ENCODE data around the gene CRMP1.

CRMP1 gene

DNA sequence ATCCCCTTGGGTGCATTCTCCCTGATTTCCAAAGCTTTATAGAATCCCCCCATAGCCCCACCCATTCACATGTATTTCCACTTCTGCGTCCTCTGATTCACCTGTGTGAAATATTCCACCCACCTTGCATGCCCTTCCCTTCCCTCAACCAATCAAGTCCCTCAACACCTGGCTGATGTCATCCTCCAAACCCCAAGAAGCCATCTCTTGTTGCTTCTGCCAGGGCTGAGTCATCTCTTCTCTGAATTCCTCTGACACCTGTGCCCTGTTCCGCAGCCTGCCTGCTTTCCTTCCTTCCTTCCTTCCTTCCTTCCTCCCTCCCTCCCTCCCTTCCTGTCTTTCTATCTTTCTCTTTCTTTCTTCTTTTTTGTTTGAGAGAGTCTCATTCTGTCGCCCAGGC is 9.9 kb downstream of the CRMP1 start:
- no peak overlapping the region for H3K4me3 ChIP-seq (ENCODE audit: low read length)
- H3K9ac ChIP-seq (ENCODE audit: low read length): no peak overlapping the region
- H3K27me3 ChIP-seq (ENCODE audit: control insufficient read depth, insufficient read depth, low read length): peaks cover 18% of the 10 kb centered on the region
- no peaks in the 10 kb centered on the region for H3K36me3 ChIP-seq (ENCODE audit: control insufficient read depth, insufficient read depth, low read length)
- no peaks in the 10 kb centered on the region for H3K9me3 ChIP-seq (ENCODE audit: control insufficient read depth, low read length)
- H3K4me1 ChIP-seq (ENCODE audit: control insufficient read depth, insufficient read depth, low read length): no peaks in the 10 kb centered on the region

DNA sequence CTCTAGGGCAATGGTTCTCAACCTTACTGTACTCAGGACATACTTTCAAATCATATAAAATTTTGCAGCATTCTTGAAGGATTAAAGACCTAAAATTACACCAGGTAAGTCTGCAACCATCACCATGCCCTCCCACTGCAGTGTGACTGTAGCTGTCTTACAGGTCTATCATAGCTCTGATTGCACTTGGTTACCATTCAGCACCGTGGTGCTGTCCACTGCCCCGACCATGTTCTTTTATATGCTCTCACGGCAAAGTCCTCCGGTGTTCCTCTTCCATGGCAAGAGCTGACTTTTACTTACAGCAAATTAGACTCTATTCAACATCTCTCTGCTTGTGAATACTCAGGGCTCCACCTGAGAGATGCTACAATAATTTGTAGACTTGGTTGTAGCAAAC is 11.5 kb downstream of the CRMP1 start:
- no peaks in the 10 kb centered on the region for H3K4me1 ChIP-seq (ENCODE audit: control insufficient read depth, insufficient read depth, low read length)
- H3K36me3 ChIP-seq (ENCODE audit: control insufficient read depth, insufficient read depth, low read length): no peaks in the 10 kb centered on the region
- no peak overlapping the region for H3K4me3 ChIP-seq (ENCODE audit: low read length)
- peaks cover 1% of the 10 kb centered on the region for H3K27me3 ChIP-seq (ENCODE audit: control insufficient read depth, insufficient read depth, low read length)
- H3K9ac ChIP-seq (ENCODE audit: low read length): no peak overlapping the region
- no peaks in the 10 kb centered on the region for H3K9me3 ChIP-seq (ENCODE audit: control insufficient read depth, low read length)

- Histone ChIP-seq H3K9me3 (ENCODE audit: control insufficient read depth, low read length) (no peaks in the 10 kb centered on the region), H3K4me3 (ENCODE audit: low read length) (no peak overlapping the region), H3K9ac (ENCODE audit: low read length) (no peak overlapping the region), H3K4me1 (ENCODE audit: control insufficient read depth, insufficient read depth, low read length) (no peaks in the 10 kb centered on the region), H3K36me3 (ENCODE audit: control insufficient read depth, insufficient read depth, low read length) (no peaks in the 10 kb centered on the region), H3K27me3 (ENCODE audit: control insufficient read depth, insufficient read depth, low read length) (no peaks in the 10 kb centered on the region)
Observed at GRCh38 chr4:5878359-5878758, 14.5 kb downstream of the CRMP1 start.

GRCh38 chr4:5877392-5877791 is 15.5 kb downstream of the CRMP1 start:
- Histone ChIP-seq H3K36me3 (ENCODE audit: control insufficient read depth, insufficient read depth, low read length) (no peaks in the 10 kb centered on the region), H3K4me3 (ENCODE audit: low read length) (no peak overlapping the region), H3K9me3 (ENCODE audit: control insufficient read depth, low read length) (no peaks in the 10 kb centered on the region), H3K27me3 (ENCODE audit: control insufficient read depth, insufficient read depth, low read length) (no peaks in the 10 kb centered on the region), H3K4me1 (ENCODE audit: control insufficient read depth, insufficient read depth, low read length) (no peaks in the 10 kb centered on the region), H3K9ac (ENCODE audit: low read length) (no peak overlapping the region)

DNA sequence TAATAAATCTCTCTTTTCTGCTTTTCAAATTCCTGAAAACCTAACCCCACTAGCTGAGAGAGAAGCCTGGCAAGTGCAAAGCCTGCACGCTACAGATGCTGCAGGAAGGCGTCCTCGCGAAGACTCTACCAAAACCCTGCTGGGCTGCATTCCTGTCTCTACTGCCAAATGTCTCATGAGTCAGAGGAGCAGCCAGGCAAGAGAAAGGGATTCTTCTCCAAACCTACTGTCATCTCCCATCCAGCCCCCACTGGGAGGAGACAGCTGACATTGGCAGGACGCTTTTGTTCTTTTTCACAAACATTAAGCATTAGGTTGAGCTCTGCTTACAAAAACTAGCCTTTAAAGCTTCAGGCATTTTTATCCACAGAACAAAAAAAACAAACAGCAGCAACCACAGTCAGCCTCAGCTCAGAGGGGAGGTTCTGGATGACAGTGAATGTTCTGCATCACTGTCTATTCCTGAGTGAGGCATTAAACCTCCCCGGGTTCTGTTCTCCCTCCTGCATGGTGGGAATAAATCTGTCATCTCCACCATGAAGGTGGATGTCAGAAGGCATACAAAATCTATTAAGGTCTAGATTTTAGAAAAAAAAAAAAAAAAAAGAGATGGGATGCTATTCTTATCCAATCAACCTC is 18.0 kb downstream of the CRMP1 start:
- no peaks in the 10 kb centered on the region for H3K27me3 ChIP-seq (ENCODE audit: control insufficient read depth, insufficient read depth, low read length)
- H3K4me3 ChIP-seq (ENCODE audit: low read length): no peak overlapping the region
- no peaks in the 10 kb centered on the region for H3K9me3 ChIP-seq (ENCODE audit: control insufficient read depth, low read length)
- H3K36me3 ChIP-seq (ENCODE audit: control insufficient read depth, insufficient read depth, low read length): no peaks in the 10 kb centered on the region
- H3K4me1 ChIP-seq (ENCODE audit: control insufficient read depth, insufficient read depth, low read length): no peaks in the 10 kb centered on the region
- H3K9ac ChIP-seq (ENCODE audit: low read length): no peak overlapping the region

- Histone ChIP-seq H3K36me3 (ENCODE audit: control insufficient read depth, insufficient read depth, low read length) (no peaks in the 10 kb centered on the region), H3K4me3 (ENCODE audit: low read length) (no peak overlapping the region), H3K4me1 (ENCODE audit: control insufficient read depth, insufficient read depth, low read length) (no peaks in the 10 kb centered on the region), H3K9me3 (ENCODE audit: control insufficient read depth, low read length) (no peaks in the 10 kb centered on the region), H3K27me3 (ENCODE audit: control insufficient read depth, insufficient read depth, low read length) (no peaks in the 10 kb centered on the region), H3K9ac (ENCODE audit: low read length) (no peak overlapping the region)
Observed at GRCh38 chr4:5870701-5871100, 22.2 kb downstream of the CRMP1 start.

DNA sequence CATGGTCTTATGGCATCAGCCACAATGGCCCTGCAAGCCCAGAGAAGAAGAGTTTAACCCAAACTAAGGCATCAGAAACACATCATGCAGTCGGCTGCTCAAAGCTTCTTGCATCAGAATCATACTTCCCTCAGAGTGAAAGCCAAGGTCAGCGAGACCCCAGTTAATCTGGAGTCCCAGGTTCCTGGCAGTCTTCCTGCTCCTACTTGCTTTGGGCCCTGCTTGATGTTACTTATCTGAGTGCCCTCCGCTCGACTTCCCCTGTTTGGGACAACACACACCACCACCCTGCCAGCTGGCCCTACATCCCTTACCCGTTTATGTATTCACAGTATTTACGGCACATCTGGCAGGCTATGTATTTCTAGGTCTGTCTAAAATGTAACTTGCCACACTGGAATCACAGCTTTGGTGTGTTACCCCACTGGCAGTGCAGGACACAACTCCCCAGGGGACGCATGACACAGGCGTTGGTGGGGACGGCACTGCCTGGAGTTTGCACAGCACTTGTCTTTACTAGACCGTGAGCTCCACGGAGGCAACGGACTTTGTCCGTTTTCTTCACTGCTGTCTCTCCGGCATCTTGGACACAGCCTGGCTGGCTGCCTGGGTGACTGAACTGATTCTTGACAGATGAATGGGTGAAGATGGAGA is 22.8 kb downstream of the CRMP1 start:
- Histone ChIP-seq H3K4me1 (ENCODE audit: control insufficient read depth, insufficient read depth, low read length) (no peaks in the 10 kb centered on the region), H3K9ac (ENCODE audit: low read length) (no peak overlapping the region)

DNA sequence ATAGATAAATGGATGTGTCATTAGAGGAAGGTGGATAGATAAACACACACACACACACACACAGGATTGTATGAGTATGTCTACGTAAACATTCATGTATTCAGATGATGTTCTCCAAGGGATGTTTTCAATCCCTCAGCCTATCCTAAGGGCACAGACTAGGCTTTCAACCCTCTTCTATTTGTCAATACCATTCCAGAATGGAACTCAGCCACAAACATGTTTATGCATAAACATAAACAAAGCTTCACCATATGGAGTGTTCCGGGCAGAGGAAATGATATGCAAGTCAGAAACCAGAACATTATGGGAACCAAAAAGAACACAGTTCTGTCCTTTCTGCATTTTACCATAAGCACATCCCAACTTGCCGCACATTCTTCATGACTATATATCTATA is 25.0 kb downstream of the CRMP1 start:
- Histone ChIP-seq H3K36me3 (ENCODE audit: control insufficient read depth, insufficient read depth, low read length) (no peaks in the 10 kb centered on the region), H3K4me1 (ENCODE audit: control insufficient read depth, insufficient read depth, low read length) (no peaks in the 10 kb centered on the region), H3K4me3 (ENCODE audit: low read length) (no peak overlapping the region), H3K9me3 (ENCODE audit: control insufficient read depth, low read length) (no peaks in the 10 kb centered on the region), H3K9ac (ENCODE audit: low read length) (no peak overlapping the region), H3K27me3 (ENCODE audit: control insufficient read depth, insufficient read depth, low read length) (no peaks in the 10 kb centered on the region)

More for the DNA sequence above, 22.8 kb downstream of the CRMP1 start:
- Histone ChIP-seq H3K27me3 (ENCODE audit: control insufficient read depth, insufficient read depth, low read length) (no peaks in the 10 kb centered on the region), H3K9me3 (ENCODE audit: control insufficient read depth, low read length) (no peaks in the 10 kb centered on the region), H3K36me3 (ENCODE audit: control insufficient read depth, insufficient read depth, low read length) (no peaks in the 10 kb centered on the region), H3K4me3 (ENCODE audit: low read length) (no peak overlapping the region)

GRCh38 chr4:5866841-5867813 is 25.8 kb downstream of the CRMP1 start:
- H3K9me3 ChIP-seq (ENCODE audit: control insufficient read depth, low read length): no peaks in the 10 kb centered on the region
- no peaks in the 10 kb centered on the region for H3K27me3 ChIP-seq (ENCODE audit: control insufficient read depth, insufficient read depth, low read length)
- no peaks in the 10 kb centered on the region for H3K36me3 ChIP-seq (ENCODE audit: control insufficient read depth, insufficient read depth, low read length)
- H3K4me3 ChIP-seq (ENCODE audit: low read length): no peak overlapping the region
- H3K9ac ChIP-seq (ENCODE audit: low read length): no peak overlapping the region
- H3K4me1 ChIP-seq (ENCODE audit: control insufficient read depth, insufficient read depth, low read length): no peaks in the 10 kb centered on the region

DNA sequence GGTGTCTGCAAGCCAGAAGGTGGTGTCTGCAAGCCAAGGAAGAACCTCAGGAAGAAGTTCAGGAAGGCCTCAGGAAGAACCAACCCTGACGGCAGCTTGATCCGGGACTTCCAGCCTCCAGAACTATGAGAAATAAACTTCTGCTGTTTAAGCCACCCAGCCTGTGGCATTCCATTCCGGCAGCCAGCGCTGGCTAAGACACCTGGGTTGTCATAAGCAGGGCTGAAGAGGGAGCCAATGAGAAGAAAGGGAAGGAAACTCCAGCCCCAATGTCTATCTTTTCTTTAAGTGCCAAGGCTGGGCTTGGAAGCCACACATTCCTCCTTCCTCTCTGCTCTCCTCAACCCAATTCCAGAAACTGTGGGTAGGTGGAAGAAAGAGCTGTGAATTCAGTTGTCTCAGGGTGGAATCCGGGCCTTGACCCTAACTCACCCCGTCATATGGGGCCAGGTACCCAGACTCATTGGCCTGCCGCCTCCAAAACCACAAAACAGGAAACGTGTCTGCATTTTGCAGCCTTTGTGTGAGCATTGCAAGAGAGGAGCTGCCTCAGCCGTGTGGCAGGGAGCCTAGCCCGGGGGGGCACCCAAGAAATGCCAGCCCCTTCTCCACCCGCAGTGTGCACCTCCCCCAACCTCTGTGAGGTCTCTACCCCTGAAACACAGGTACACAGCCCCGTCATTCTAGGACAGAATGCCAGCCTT is 26.8 kb downstream of the CRMP1 start:
- H3K9me3 ChIP-seq (ENCODE audit: control insufficient read depth, low read length): no peaks in the 10 kb centered on the region
- H3K4me1 ChIP-seq (ENCODE audit: control insufficient read depth, insufficient read depth, low read length): no peaks in the 10 kb centered on the region
- no peak overlapping the region for H3K4me3 ChIP-seq (ENCODE audit: low read length)
- no peaks in the 10 kb centered on the region for H3K27me3 ChIP-seq (ENCODE audit: control insufficient read depth, insufficient read depth, low read length)
- H3K9ac ChIP-seq (ENCODE audit: low read length): no peak overlapping the region
- H3K36me3 ChIP-seq (ENCODE audit: control insufficient read depth, insufficient read depth, low read length): no peaks in the 10 kb centered on the region

DNA sequence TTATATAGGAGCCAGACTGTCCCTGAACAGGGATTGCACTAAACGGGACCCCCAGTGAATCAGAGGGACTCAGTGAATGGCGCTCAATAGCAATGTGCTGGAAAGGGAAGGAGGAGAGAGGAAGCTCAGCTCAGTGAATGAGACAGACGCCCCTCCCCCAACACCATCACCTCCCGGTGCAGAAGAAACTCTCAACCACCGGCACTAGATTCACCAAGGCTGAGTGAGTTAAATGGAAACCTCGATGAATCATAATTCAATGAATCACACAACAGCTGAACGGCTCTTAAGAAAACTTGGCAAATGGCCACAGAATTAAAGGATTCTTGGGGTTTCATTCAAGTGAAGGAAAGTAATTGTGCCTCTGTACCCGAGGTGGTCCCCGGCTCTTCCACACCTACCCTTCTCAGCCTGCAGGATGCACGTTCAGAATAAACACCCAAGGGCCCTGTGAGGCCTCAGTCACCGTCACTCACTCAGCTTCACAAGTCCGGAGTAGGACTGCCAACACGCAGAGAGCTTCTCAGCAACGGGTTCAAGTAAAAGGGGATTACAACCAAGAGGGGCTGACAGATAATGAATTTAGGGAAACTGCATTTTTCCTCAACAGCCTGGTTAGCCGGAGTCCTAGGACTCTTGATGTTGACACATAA is 29.3 kb downstream of the CRMP1 start:
- no peaks in the 10 kb centered on the region for H3K36me3 ChIP-seq (ENCODE audit: control insufficient read depth, insufficient read depth, low read length)
- no peak overlapping the region for H3K9ac ChIP-seq (ENCODE audit: low read length)
- H3K4me1 ChIP-seq (ENCODE audit: control insufficient read depth, insufficient read depth, low read length): no peaks in the 10 kb centered on the region
- H3K4me3 ChIP-seq (ENCODE audit: low read length): no peak overlapping the region
- H3K9me3 ChIP-seq (ENCODE audit: control insufficient read depth, low read length): no peaks in the 10 kb centered on the region
- H3K27me3 ChIP-seq (ENCODE audit: control insufficient read depth, insufficient read depth, low read length): no peaks in the 10 kb centered on the region
